ENCODE data around the gene SEZ6L2. TPM values are rescaled to one million over a fixed set of nuclear protein-coding genes. Genes with fewer than 3 reads are reported as not detected.
"Not testable (repeated sequence)": the region's sequence is repeated elsewhere in the genome, so short reads cannot be mapped to it uniquely, and the experiment has no call there.

SEZ6L2 gene
- polyA plus RNA-seq (2011; rRNA removed) (8.1 and 19.3 TPM in 2 replicates), polyA minus RNA-seq (2011; rRNA and poly(A)+ RNA removed) (2.2 and 3.3 TPM in 2 replicates)

DNA sequence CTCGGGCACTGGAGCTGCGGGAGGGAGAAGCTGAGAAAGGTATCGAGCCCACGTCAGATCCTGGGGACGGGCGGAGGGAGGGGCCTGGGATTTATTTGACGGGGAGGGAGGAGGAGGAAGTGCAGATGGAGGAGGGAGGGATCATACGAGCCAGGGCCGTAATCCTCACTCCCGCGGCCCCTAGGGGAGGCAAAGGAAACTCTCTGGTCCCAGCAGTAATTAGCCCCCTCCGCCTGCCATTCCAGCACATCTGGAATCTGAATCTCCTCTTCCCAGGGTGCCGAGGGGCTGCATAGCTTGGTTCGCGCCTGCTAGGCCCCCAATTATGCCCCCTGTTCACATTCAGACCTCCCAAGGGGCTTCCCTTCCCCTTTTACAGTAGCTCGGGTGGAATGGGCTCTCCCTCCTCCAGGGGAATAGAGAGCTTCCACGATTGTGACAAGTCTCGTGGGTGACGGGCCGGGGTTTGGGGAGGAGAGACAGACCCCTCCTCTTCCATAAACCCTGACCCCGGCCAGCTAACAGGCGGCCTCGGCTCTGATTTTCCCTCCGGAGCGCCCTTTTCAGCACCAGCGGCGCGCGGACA is at the start of gene SEZ6L2:
TSS of gene SEZ6L2 (minus strand) at position 35 of the 586 bp plus-strand sequence. CDS start 531 bp downstream, outside the sequence.
- Histone ChIP-seq H3K4me3 (ENCODE audit: low read depth, low read length) (peak within 1 kb of the TSS; percentile 84), H3K36me3 (ENCODE audit: control insufficient read depth, insufficient read depth, low read length) (no peaks in the 10 kb centered on the region), H3K27me3 (ENCODE audit: control insufficient read depth, insufficient read depth, low read length) (peaks cover 2% of the 10 kb centered on the region)
- TF ChIP-seq, protein P1, sequence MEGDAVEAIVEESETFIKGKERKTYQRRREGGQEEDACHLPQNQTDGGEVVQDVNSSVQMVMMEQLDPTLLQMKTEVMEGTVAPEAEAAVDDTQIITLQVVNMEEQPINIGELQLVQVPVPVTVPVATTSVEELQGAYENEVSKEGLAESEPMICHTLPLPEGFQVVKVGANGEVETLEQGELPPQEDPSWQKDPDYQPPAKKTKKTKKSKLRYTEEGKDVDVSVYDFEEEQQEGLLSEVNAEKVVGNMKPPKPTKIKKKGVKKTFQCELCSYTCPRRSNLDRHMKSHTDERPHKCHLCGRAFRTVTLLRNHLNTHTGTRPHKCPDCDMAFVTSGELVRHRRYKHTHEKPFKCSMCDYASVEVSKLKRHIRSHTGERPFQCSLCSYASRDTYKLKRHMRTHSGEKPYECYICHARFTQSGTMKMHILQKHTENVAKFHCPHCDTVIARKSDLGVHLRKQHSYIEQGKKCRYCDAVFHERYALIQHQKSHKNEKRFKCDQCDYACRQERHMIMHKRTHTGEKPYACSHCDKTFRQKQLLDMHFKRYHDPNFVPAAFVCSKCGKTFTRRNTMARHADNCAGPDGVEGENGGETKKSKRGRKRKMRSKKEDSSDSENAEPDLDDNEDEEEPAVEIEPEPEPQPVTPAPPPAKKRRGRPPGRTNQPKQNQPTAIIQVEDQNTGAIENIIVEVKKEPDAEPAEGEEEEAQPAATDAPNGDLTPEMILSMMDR (IDR thresholded peaks at IDR 0.05; ENCODE audit: insufficient read depth, low read depth, low read length): peak; percentile 50
- ChIA-PET CTCF (interaction anchor here (1.2 to 2.0 kb wide), 5 partner anchors 9 to 121 kb away, joined by 4 to 9 read pairs (median 5); no protein-coding TSS in a partner anchor), POLR2A (interaction anchor here (0.6 kb wide), 1 partner anchor 74 kb away, joined by 3 read pairs; the partner anchor contains the start of gene TAOK2)
- peak; percentile 59 for DNase-seq (ENCODE audit: low read depth)

- H3K36me3 ChIP-seq (ENCODE audit: control insufficient read depth, insufficient read depth, low read length): no peaks in the 10 kb centered on the region
- H3K27me3 ChIP-seq (ENCODE audit: control insufficient read depth, insufficient read depth, low read length): no peaks in the 10 kb centered on the region
- ChIA-PET CTCF (interaction anchor here (0.9 kb wide), 1 partner anchor 10 kb away, joined by 3 read pairs; no protein-coding TSS in a partner anchor), POLR2A (no interaction called here)
- no peak for DNase-seq (ENCODE audit: low read depth)
- TF ChIP-seq, protein P1 (IDR thresholded peaks at IDR 0.05; ENCODE audit: insufficient read depth, low read depth, low read length): no peak
- H3K4me3 ChIP-seq (ENCODE audit: low read depth, low read length): no peak overlapping the region
Observed at GRCh38 chr16:29947897-29948296, 48.5 kb upstream of the SEZ6L2 start.

- peak; percentile 99 for DNase-seq (ENCODE audit: low read depth)
- no peaks in the 10 kb centered on the region for H3K27me3 ChIP-seq (ENCODE audit: control insufficient read depth, insufficient read depth, low read length)
- no peaks in the 10 kb centered on the region for H3K36me3 ChIP-seq (ENCODE audit: control insufficient read depth, insufficient read depth, low read length)
- CTCF ChIA-PET: interaction anchor here (0.6 to 3.1 kb wide), 7 partner anchors 10 to 154 kb away, joined by 3 to 13 read pairs (median 3); partner anchors contain the start of genes HIRIP3, KCTD13, KIF22 and TMEM219
- POLR2A ChIA-PET: interaction anchor here (0.6 to 1.3 kb wide), 3 partner anchors 13 to 366 kb away, joined by 3 to 10 read pairs (median 9); partner anchors contain the start of gene KCTD13
- H3K4me3 ChIP-seq (ENCODE audit: low read depth, low read length): no peak overlapping the region
- TF ChIP-seq, protein P1 (IDR thresholded peaks at IDR 0.05; ENCODE audit: insufficient read depth, low read depth, low read length): peak; percentile 58
Observed at GRCh38 chr16:29943846-29944799, 44.8 kb upstream of the SEZ6L2 start.

DNA sequence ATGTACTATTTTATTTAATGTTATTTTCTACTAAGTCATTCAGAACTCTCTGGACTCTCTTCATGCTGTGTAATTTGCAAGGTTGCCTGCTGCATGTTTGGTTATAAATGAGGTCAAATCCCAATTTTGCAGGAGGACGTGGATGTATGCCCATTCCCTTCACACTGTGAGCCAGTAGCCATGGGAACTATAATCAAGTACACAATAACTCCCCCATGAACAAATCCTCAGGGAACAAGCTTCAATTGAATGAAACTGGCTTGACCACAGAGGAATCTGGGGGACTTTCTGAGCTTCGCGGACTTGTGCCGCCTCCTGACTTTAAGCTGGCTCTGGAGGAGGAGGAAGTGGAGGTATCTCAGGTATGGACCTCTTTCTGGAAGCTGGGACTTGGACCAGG is 41.3 kb upstream of the SEZ6L2 start:
- H3K36me3 ChIP-seq (ENCODE audit: control insufficient read depth, insufficient read depth, low read length): no peaks in the 10 kb centered on the region
- TF ChIP-seq, protein P1 (IDR thresholded peaks at IDR 0.05; ENCODE audit: insufficient read depth, low read depth, low read length): no peak
- ChIA-PET CTCF (interaction anchor here (0.9 to 1.0 kb wide), 2 partner anchors 11 to 92 kb away, joined by 3 read pairs; no protein-coding TSS in a partner anchor), POLR2A (no interaction called here)
- DNase-seq (ENCODE audit: low read depth): no peak
- no peaks in the 10 kb centered on the region for H3K27me3 ChIP-seq (ENCODE audit: control insufficient read depth, insufficient read depth, low read length)
- H3K4me3 ChIP-seq (ENCODE audit: low read depth, low read length): no peak overlapping the region

GRCh38 chr16:29931750-29932149 is 32.4 kb upstream of the SEZ6L2 start:
- H3K27me3 ChIP-seq (ENCODE audit: control insufficient read depth, insufficient read depth, low read length); POLR2A ChIA-PET; DNase-seq (ENCODE audit: low read depth); H3K36me3 ChIP-seq (ENCODE audit: control insufficient read depth, insufficient read depth, low read length); CTCF ChIA-PET; H3K4me3 ChIP-seq (ENCODE audit: low read depth, low read length): not testable (repeated sequence)
